Measurements from ENCODE around the gene EXOC4. TPM values are rescaled to one million over a fixed set of nuclear protein-coding genes. Genes with fewer than 3 reads are reported as not detected.

Gene EXOC4
- total and polyA plus RNA-seq, 2 of the 13 experiments (the other 11 are each of a cell fraction or from before 2014, with no cell fraction given): 22.5 to 39.0 TPM

GRCh38 chr7:133433165-133433812 is 180.4 kb downstream of the EXOC4 start:
- Histone ChIP-seq H4K20me1 (ENCODE audit: insufficient read depth, low read length) (peaks cover 3% of the 10 kb centered on the region), H3K4me2 (ENCODE audit: low read depth, low read length) (no peak overlapping the region), H3K9me3 (ENCODE audit: low read length) (no peaks in the 10 kb centered on the region), H3K9ac (ENCODE audit: insufficient read depth, low read depth, low read length) (no peak overlapping the region), H3K36me3 (replicated peaks in 1 of 2; ENCODE audit: control insufficient read depth in 1 of 2, insufficient read depth in 2 of 2, low read length in 2 of 2) (no peaks in the 10 kb centered on the region; a peak in 1 of 5 replicates), H2AFZ (ENCODE audit: low read length) (no peak overlapping the region), H3K4me1 (ENCODE audit: insufficient read depth, low read length) (peaks cover 21% of the 10 kb centered on the region), H3K4me3 (replicated peaks in 1 of 3; ENCODE audit: insufficient read depth in 1 of 3, low read depth in 2 of 3, low read length in 3 of 3) (no peak overlapping the region), H3K79me2 (ENCODE audit: insufficient read depth, low read length) (no peaks in the 10 kb centered on the region), H3K27me3 (ENCODE audit: control insufficient read depth in 1 of 2, insufficient read depth in 2 of 2, low read length in 2 of 2) (no peaks in the 10 kb centered on the region), H3K27ac (ENCODE audit: extremely low read length, insufficient read depth, low read length) (peak overlapping the region; percentile 5)
- 40% methylated on average over 4 of the region's 4 CpGs for WGBS (ENCODE audit: low lambda C conversion rate)
- BruUV-seq (replicated peaks): TSS peak; percentile 34
- ChIA-PET CTCF (ENCODE audit: low intra/inter-chr PET ratio, low total read pairs) (no interaction called here), POLR2A (no interaction called here)
- intact Hi-C loops (cut with micrococcal nuclease; ENCODE audit: unreplicated experiment) (no loop called here), in situ Hi-C loops (cut with HindIII; ENCODE audit: extremely low pct_ligation_motif_present, low pct_unique_long_range_greater_than_20kb) (loop anchor here (25.0 kb wide), 1 partner anchor 721 kb away; no protein-coding TSS in a partner anchor)
- FAIRE-seq (peak; percentile 76), ATAC-seq (peak; percentile 92), DNase-seq (ENCODE audit: low spot score) (peak; percentile 71)
- no peak for TF ChIP-seq SOX6 (IDR thresholded peaks at IDR 0.05)
- TF ChIP-seq SOX6 (CRISPR knock-in tag; IDR thresholded peaks at IDR 0.05): peak; percentile 65
- TF ChIP-seq UBTF (CRISPR knock-in tag; IDR thresholded peaks at IDR 0.05): no peak
- no peak for TF ChIP-seq ZSCAN9 (CRISPR knock-in tag; IDR thresholded peaks at IDR 0.05; ENCODE audit: borderline replicate concordance)
- no peak for TF ChIP-seq YEATS4 (CRISPR knock-in tag; IDR thresholded peaks at IDR 0.05; ENCODE audit: borderline replicate concordance)
- peak; percentile 88; the same call in 1 of the 2 replicates for TF ChIP-seq HOMEZ (CRISPR knock-in tag; IDR thresholded peaks at IDR 0.05; ENCODE audit: low read depth)
- TF ChIP-seq POLR2AphosphoS2 (IDR thresholded peaks at IDR 0.05; ENCODE audit: low read depth, low read length): no peak
- no peak for TF ChIP-seq ZNF772 (CRISPR knock-in tag; IDR thresholded peaks at IDR 0.05)
- TF ChIP-seq SMAD1 (CRISPR knock-in tag; IDR thresholded peaks at IDR 0.05; ENCODE audit: borderline replicate concordance, low read depth): no peak
- no peak for TF ChIP-seq DBP (CRISPR knock-in tag; IDR thresholded peaks at IDR 0.05; ENCODE audit: not compliant biosample characterization)
- no peak for TF ChIP-seq SMC3 (IDR thresholded peaks at IDR 0.05; ENCODE audit: low read length)
- TF ChIP-seq ZNF280D (CRISPR knock-in tag; IDR thresholded peaks at IDR 0.05): no peak
- TF ChIP-seq POGZ (CRISPR knock-in tag; IDR thresholded peaks at IDR 0.05): peak; percentile 73; the same call in 1 of the 2 replicates
- TF ChIP-seq ZNF331 (CRISPR knock-in tag; IDR thresholded peaks at IDR 0.05): no peak
- peak; percentile 35 for TF ChIP-seq TEAD3 (CRISPR knock-in tag; optimal IDR thresholded peaks at IDR 0.05; ENCODE audit: borderline replicate concordance)

All from HepG2 (cell line).